ENCODE measurements around the gene SBF2.

Gene SBF2

GRCh38 chr11:9827708-9828107, 466.3 kb downstream of the SBF2 start:
- no peak overlapping the region for H3K27ac ChIP-seq

GRCh38 chr11:9826390-9826789, 467.6 kb downstream of the SBF2 start:
- Histone ChIP-seq H3K27ac (no peak overlapping the region), H3K9me3 (ENCODE audit: severe bottlenecking) (no peaks in the 10 kb centered on the region), H3K27me3 (ENCODE audit: insufficient read depth, low read depth, severe bottlenecking) (no peaks in the 10 kb centered on the region), H3K36me3 (no peaks in the 10 kb centered on the region), H3K4me3 (ENCODE audit: low read depth, low read length) (no peak overlapping the region)
- TF ChIP-seq, protein P1, sequence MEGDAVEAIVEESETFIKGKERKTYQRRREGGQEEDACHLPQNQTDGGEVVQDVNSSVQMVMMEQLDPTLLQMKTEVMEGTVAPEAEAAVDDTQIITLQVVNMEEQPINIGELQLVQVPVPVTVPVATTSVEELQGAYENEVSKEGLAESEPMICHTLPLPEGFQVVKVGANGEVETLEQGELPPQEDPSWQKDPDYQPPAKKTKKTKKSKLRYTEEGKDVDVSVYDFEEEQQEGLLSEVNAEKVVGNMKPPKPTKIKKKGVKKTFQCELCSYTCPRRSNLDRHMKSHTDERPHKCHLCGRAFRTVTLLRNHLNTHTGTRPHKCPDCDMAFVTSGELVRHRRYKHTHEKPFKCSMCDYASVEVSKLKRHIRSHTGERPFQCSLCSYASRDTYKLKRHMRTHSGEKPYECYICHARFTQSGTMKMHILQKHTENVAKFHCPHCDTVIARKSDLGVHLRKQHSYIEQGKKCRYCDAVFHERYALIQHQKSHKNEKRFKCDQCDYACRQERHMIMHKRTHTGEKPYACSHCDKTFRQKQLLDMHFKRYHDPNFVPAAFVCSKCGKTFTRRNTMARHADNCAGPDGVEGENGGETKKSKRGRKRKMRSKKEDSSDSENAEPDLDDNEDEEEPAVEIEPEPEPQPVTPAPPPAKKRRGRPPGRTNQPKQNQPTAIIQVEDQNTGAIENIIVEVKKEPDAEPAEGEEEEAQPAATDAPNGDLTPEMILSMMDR (IDR thresholded peaks at IDR 0.05; ENCODE audit: low read depth, low read length), result no peak
- no peak for DNase-seq

More at GRCh38 chr11:9827708-9828107, 466.3 kb downstream of the SBF2 start:
- Histone ChIP-seq H3K9me3 (ENCODE audit: severe bottlenecking) (no peaks in the 10 kb centered on the region), H3K36me3 (peaks cover 8% of the 10 kb centered on the region; the same call in 1 of the 2 replicates), H3K4me3 (ENCODE audit: low read depth, low read length) (no peak overlapping the region), H3K27me3 (ENCODE audit: insufficient read depth, low read depth, severe bottlenecking) (no peaks in the 10 kb centered on the region)
- no peak for DNase-seq
- TF ChIP-seq, protein P1 (IDR thresholded peaks at IDR 0.05; ENCODE audit: low read depth, low read length), result no peak

DNA sequence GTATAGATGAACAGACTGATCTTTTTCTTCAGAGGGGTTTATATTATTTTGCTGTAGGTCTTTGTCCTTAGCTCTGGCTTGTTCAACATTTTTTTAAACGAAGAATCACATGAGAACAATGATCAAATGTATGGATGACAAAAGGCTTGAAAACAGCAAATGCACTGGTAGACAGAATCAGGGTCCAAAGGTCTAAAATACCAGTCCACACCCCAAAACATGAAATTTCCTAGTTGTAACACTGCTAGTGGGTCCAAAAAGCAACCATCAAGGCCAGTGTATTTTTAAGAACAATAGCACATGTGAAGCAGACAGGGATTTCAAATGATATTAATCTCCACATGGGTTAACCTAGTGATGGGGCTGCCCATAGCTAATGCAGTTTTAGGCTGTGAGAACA, 468.1 kb downstream of the SBF2 start:
- no peak overlapping the region for H3K27ac ChIP-seq
- DNase-seq, result no peak
- TF ChIP-seq, protein P1 (IDR thresholded peaks at IDR 0.05; ENCODE audit: low read depth, low read length), result no peak
- no peaks in the 10 kb centered on the region for H3K36me3 ChIP-seq
- H3K9me3 ChIP-seq (ENCODE audit: severe bottlenecking), result no peaks in the 10 kb centered on the region
- no peaks in the 10 kb centered on the region for H3K27me3 ChIP-seq (ENCODE audit: insufficient read depth, low read depth, severe bottlenecking)
- H3K4me3 ChIP-seq (ENCODE audit: low read depth, low read length), result no peak overlapping the region

- TF ChIP-seq, protein P1 (IDR thresholded peaks at IDR 0.05; ENCODE audit: low read depth, low read length), result no peak
- Histone ChIP-seq H3K27ac (no peak overlapping the region), H3K27me3 (ENCODE audit: insufficient read depth, low read depth, severe bottlenecking) (no peaks in the 10 kb centered on the region), H3K4me3 (ENCODE audit: low read depth, low read length) (no peak overlapping the region), H3K9me3 (ENCODE audit: severe bottlenecking) (no peaks in the 10 kb centered on the region), H3K36me3 (no peaks in the 10 kb centered on the region)
- no peak for DNase-seq
These were observed 468.7 kb downstream of the SBF2 start for GRCh38 chr11:9825315-9825714.

GRCh38 chr11:9823887-9824385, 470.1 kb downstream of the SBF2 start:
- TF ChIP-seq, protein P1 (IDR thresholded peaks at IDR 0.05; ENCODE audit: low read depth, low read length), result no peak
- no peak overlapping the region for H3K4me3 ChIP-seq (ENCODE audit: low read depth, low read length)
- no peaks in the 10 kb centered on the region for H3K9me3 ChIP-seq (ENCODE audit: severe bottlenecking)
- H3K27me3 ChIP-seq (ENCODE audit: insufficient read depth, low read depth, severe bottlenecking), result no peaks in the 10 kb centered on the region
- H3K27ac ChIP-seq, result no peak overlapping the region
- no peaks in the 10 kb centered on the region for H3K36me3 ChIP-seq
- DNase-seq, result no peak

- Histone ChIP-seq H3K27me3 (ENCODE audit: insufficient read depth, low read depth, severe bottlenecking) (no peaks in the 10 kb centered on the region), H3K27ac (no peak overlapping the region), H3K36me3 (no peaks in the 10 kb centered on the region), H3K9me3 (ENCODE audit: severe bottlenecking) (no peaks in the 10 kb centered on the region), H3K4me3 (ENCODE audit: low read depth, low read length) (no peak overlapping the region)
- TF ChIP-seq, protein P1 (IDR thresholded peaks at IDR 0.05; ENCODE audit: low read depth, low read length), result no peak
- DNase-seq, result no peak
These were observed 470.6 kb downstream of the SBF2 start for GRCh38 chr11:9823439-9823838.

Measured in WERI-Rb-1 (cell line).